K562 (cell line): ENCODE results near the gene ARMH1. TPM values are rescaled to one million over a fixed set of nuclear protein-coding genes. Genes with fewer than 3 reads are reported as not detected.
A peak's percentile ranks its signal among the peaks of the same experiment; 100 is the strongest.

Experiments used
- ATF7 ChIP-seq: fragments of 450-650 bp; IDR thresholded peaks from 2 replicates; pipeline ENCODE4 v1.7.1; 2014; ENCODE audit warnings: mild to moderate bottlenecking, moderate library complexity
- CTBP1 ChIP-seq: fragments of 450-650 bp; IDR thresholded peaks from 2 replicates; pipeline ENCODE4 v1.6.1; 2016; ENCODE audit warnings: borderline replicate concordance
- ESRRB ChIP-seq: fragments of 250-450 bp; sonication (Bioruptor Pico); IDR thresholded peaks from 2 replicates; pipeline ENCODE4 v1.5.0; 2020; ENCODE audit warnings: mild to moderate bottlenecking, moderate library complexity, borderline replicate concordance
- FOXJ3 ChIP-seq: sonication (generic); formaldehyde crosslinking; IDR thresholded peaks from 2 replicates; pipeline ENCODE4 v1.4.0; 2020; ENCODE audit warnings: mild to moderate bottlenecking, missing genetic modification reagents
- FOXP1 ChIP-seq: sonication (generic); formaldehyde crosslinking; IDR thresholded peaks from 2 replicates; pipeline ENCODE4 v1.8.0; 2022; ENCODE audit warnings: mild to moderate bottlenecking, missing genetic modification reagents
- MAZ ChIP-seq, 2 experiments: fragments of 450-650 bp in 1 of 2; sonication (generic) in 1 of 2; formaldehyde crosslinking; IDR thresholded peaks in 1 of 2; conservative IDR thresholded peaks in 1 of 2; 2 replicates each; pipeline versions ENCODE4 v1.4.0 to v1.5.0; 2020; ENCODE audit warnings: mild to moderate bottlenecking in 1 of 2, missing genetic modification reagents in 1 of 2
- MNT ChIP-seq, 2 experiments: fragments of 450-650 bp; conservative IDR thresholded peaks; 2 replicates each; pipeline ENCODE4 v1.6.1; 2017; ENCODE audit warnings: mild to moderate bottlenecking in 2 of 2, moderate library complexity in 2 of 2
- RBM15 ChIP-seq: fragments of 200-400 bp; formaldehyde crosslinking; IDR thresholded peaks from 2 replicates; pipeline ENCODE4 v1.6.1; 2018; ENCODE audit warnings: mild to moderate bottlenecking, low read length, moderate library complexity; ENCODE audit not compliant: insufficient read depth
- SFPQ ChIP-seq: fragments of 200-400 bp; formaldehyde crosslinking; IDR thresholded peaks from 2 replicates; pipeline ENCODE4 v1.6.1; 2017; ENCODE audit warnings: mild to moderate bottlenecking, low read depth, low read length, moderate library complexity
- TAF15 ChIP-seq: fragments of 200-400 bp; formaldehyde crosslinking; IDR thresholded peaks from 2 replicates; pipeline ENCODE4 v1.6.1; 2017; ENCODE audit warnings: mild to moderate bottlenecking, low read depth, low read length, moderate library complexity
- TEAD4 ChIP-seq, 2 experiments: sonication (generic) in 1 of 2; formaldehyde crosslinking in 1 of 2; IDR thresholded peaks; 2 replicates each; pipeline versions ENCODE4 v1.6.1 to v1.8.0; 2012 to 2022; ENCODE audit warnings: borderline replicate concordance in 1 of 2, inconsistent platforms in 1 of 2, low read length in 1 of 2, mild to moderate bottlenecking in 1 of 2, missing genetic modification reagents in 1 of 2
- TRIM28 ChIP-seq: fragments of 450-650 bp; IDR thresholded peaks from 2 replicates; pipeline ENCODE4 v1.6.1; 2017
- ZNF263 ChIP-seq: sonication (generic); formaldehyde crosslinking; IDR thresholded peaks from 2 replicates; pipeline ENCODE4 v1.8.0; 2022; ENCODE audit warnings: mild to moderate bottlenecking, missing genetic modification reagents, borderline replicate concordance
- ZNF277 ChIP-seq: fragments of 250-450 bp; sonication (Bioruptor Pico); IDR thresholded peaks from 2 replicates; pipeline ENCODE4 v1.8.0; 2022; ENCODE audit warnings: inconsistent platforms, mild to moderate bottlenecking, moderate library complexity, borderline replicate concordance
- ZNF324 ChIP-seq: fragments of 250-450 bp; sonication (Bioruptor Pico); IDR thresholded peaks from 2 replicates; pipeline ENCODE4 v1.4.0; 2020; ENCODE audit warnings: mild to moderate bottlenecking
- ZNF395 ChIP-seq: fragments of 200-800 bp; sonication (Bioruptor generic); IDR thresholded peaks from 2 replicates; pipeline ENCODE4 v1.6.1; 2017; ENCODE audit warnings: missing genetic modification characterization, missing compliant biosample characterization
- ZNF512 ChIP-seq: IDR thresholded peaks from 2 replicates; pipeline ENCODE4 v1.6.1; 2016; ENCODE audit warnings: missing genetic modification characterization, missing compliant biosample characterization
- polyA plus RNA-seq, 8 experiments: library from polyadenylated mRNA; depleted of rRNA in 4 of 8; stranded (reverse) in 5 of 8; unstranded in 3 of 8; fragments of >200 nt; fragmentation: Nextera tagmentation in 2 of 8; fragmentation: Illumina TruSeq in 1 of 8; extraction: Ambion mirVana in 2 of 8; extraction: Trizol in 1 of 8; gene quantifications; 2 replicates each; pipeline versions ENCODE4 v1.2.1 to v1.2.3, GENCODE V29; 2011 to 2014; ENCODE audit warnings: inconsistent platforms in 1 of 8, missing spikeins in 1 of 8
- total RNA-seq, 7 experiments: library from RNA; depleted of rRNA in 6 of 7; stranded (reverse); fragments of >200 nt in 6 of 7; fragmentation: Illumina TruSeq in 2 of 7; extraction: Trizol in 2 of 7; gene quantifications; 2 replicates each; pipeline versions ENCODE4 v1.2.1 to v1.2.3, GENCODE V29; 2011 to 2021; ENCODE audit warnings: low replicate concordance in 1 of 7

The ARMH1 gene
- total and polyA plus RNA-seq, 9 of the 15 experiments (the other 6 are each of a cell fraction or from before 2014, with no cell fraction given), result 0.41 TPM; not detected in 8

GRCh38 chr1:44730741-44731512 is 56.4 kb downstream of the ARMH1 start, which contains the start of gene RNU5D-1 (continued):
- TF ChIP-seq ATF7, result peak; percentile 87
- peak; percentile 81 to 85 for TF ChIP-seq MNT (conservative IDR thresholded peaks at IDR 0.05)
- peak; percentile 75 for TF ChIP-seq ZNF395 (CRISPR knock-in tag)
- TF ChIP-seq FOXJ3, result no peak
- TF ChIP-seq RBM15, result no peak
- TF ChIP-seq ZNF277, result no peak
- peak; percentile 74 for TF ChIP-seq ZNF324 (CRISPR knock-in tag)
- TF ChIP-seq ESRRB (CRISPR knock-in tag), result peak; percentile 98
- TF ChIP-seq ZNF512 (tag), result no peak
- TF ChIP-seq TRIM28, result no peak; the same call in 1 of the 2 replicates
- peak; percentile 94 for TF ChIP-seq TEAD4 (IDR thresholded peaks at IDR 0.05; ENCODE audit: low read length)
- TF ChIP-seq TEAD4 (CRISPR knock-in tag; IDR thresholded peaks at IDR 0.05; ENCODE audit: borderline replicate concordance), result no peak
- no peak for TF ChIP-seq TAF15
- TF ChIP-seq CTBP1, result peak; percentile 27; the same call in 1 of the 2 replicates
- peak; percentile 84 to 96 for TF ChIP-seq MAZ (CRISPR knock-in tag; conservative IDR thresholded peaks at IDR 0.05 in 1 of 2, IDR thresholded peaks at IDR 0.05 in 1 of 2)
- peak; percentile 67 for TF ChIP-seq SFPQ
- TF ChIP-seq FOXP1 (CRISPR knock-in tag), result peak; percentile 92
- TF ChIP-seq ZNF263, result peak; percentile 77; the same call in 1 of the 2 replicates
